ENCODE results near the gene TSSK3.

Gene TSSK3

DNA sequence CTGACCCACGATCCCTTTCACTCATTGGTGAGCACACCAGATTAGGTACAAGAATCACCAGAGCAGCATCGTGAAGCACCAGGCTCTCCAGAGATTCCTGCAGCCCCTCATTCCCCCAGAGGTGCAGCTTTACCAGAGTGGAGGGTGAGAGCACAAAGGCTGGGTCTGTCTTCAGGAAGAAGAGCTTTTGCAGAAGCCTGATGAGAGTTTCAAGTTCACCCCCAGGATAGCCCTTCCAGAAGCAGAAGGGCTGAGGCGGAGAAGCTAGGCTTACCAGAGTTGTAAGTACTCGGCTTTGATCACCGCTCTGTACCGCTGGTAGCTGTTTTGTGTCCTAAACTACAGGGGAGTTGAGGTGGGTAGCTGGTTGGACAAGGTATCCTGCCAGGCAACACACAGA, 3.1 kb downstream of the TSSK3 start:
- H3K36me3 ChIP-seq (ENCODE audit: control insufficient read depth, insufficient read depth, low read length): peaks cover 59% of the 10 kb centered on the region
- peaks cover 5% of the 10 kb centered on the region; the same call in 1 of the 2 replicates for H3K4me1 ChIP-seq (ENCODE audit: control insufficient read depth, insufficient read depth, low read length)
- H3K4me3 ChIP-seq (ENCODE audit: low read depth, low read length): no peak overlapping the region
- H3K9ac ChIP-seq (ENCODE audit: low read depth, low read length): no peak overlapping the region; the same call in 1 of the 2 replicates
- H3K27ac ChIP-seq (ENCODE audit: low read depth, low read length): no peak overlapping the region
- no peaks in the 10 kb centered on the region for H3K9me3 ChIP-seq (ENCODE audit: control insufficient read depth, insufficient read depth, low read length)
- H3K27me3 ChIP-seq (ENCODE audit: control insufficient read depth, insufficient read depth, low read length): peaks cover 10% of the 10 kb centered on the region

GRCh38 chr1:32367912-32368635, 5.7 kb downstream of the TSSK3 start:
- Histone ChIP-seq H3K4me3 (ENCODE audit: low read depth, low read length) (no peak overlapping the region), H3K9ac (ENCODE audit: low read depth, low read length) (no peak overlapping the region), H3K36me3 (ENCODE audit: control insufficient read depth, insufficient read depth, low read length) (peaks cover 78% of the 10 kb centered on the region), H3K4me1 (ENCODE audit: control insufficient read depth, insufficient read depth, low read length) (no peaks in the 10 kb centered on the region), H3K27me3 (ENCODE audit: control insufficient read depth, insufficient read depth, low read length) (no peaks in the 10 kb centered on the region), H3K27ac (ENCODE audit: low read depth, low read length) (no peak overlapping the region), H3K9me3 (ENCODE audit: control insufficient read depth, insufficient read depth, low read length) (no peaks in the 10 kb centered on the region)

DNA sequence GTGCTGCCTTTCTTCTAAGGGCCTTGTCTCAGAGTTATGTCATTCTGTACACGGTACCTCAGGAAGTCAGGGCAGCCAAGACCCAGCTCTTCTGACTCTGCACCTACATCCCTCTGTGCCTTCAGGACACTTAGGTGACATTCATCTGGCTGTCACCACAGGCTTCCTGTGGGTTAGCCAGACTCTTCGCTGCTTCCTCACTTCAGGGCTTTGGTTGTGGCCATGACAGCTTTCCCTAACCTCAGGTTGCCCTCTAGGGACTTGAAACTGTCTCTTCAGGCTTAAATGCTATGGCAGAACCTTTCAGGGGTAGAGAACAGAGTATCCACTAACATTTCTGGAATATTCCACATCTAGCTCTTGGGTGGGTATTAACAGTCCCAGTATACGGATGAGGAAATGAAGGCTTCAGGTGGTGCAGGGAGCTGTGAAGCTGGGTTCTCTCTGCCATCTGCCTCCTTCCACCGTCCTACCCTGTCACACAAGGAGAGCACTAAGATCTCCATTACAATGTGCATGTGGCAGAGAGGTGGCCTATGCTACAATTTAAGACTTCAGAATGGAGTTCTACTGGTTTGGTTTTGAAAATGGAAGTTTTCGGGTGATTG, 9.9 kb downstream of the TSSK3 start:
- Histone ChIP-seq H3K27ac (ENCODE audit: low read depth, low read length) (no peak overlapping the region), H3K36me3 (ENCODE audit: control insufficient read depth, insufficient read depth, low read length) (peaks cover 83% of the 10 kb centered on the region), H3K4me3 (ENCODE audit: low read depth, low read length) (no peak overlapping the region), H3K4me1 (ENCODE audit: control insufficient read depth, insufficient read depth, low read length) (no peaks in the 10 kb centered on the region), H3K9ac (ENCODE audit: low read depth, low read length) (no peak overlapping the region), H3K27me3 (ENCODE audit: control insufficient read depth, insufficient read depth, low read length) (no peaks in the 10 kb centered on the region), H3K9me3 (ENCODE audit: control insufficient read depth, insufficient read depth, low read length) (no peaks in the 10 kb centered on the region)

GRCh38 chr1:32373996-32374592, 11.8 kb downstream of the TSSK3 start:
- Histone ChIP-seq H3K9me3 (ENCODE audit: control insufficient read depth, insufficient read depth, low read length) (no peaks in the 10 kb centered on the region), H3K27me3 (ENCODE audit: control insufficient read depth, insufficient read depth, low read length) (no peaks in the 10 kb centered on the region), H3K4me3 (ENCODE audit: low read depth, low read length) (no peak overlapping the region), H3K9ac (ENCODE audit: low read depth, low read length) (no peak overlapping the region), H3K27ac (ENCODE audit: low read depth, low read length) (no peak overlapping the region), H3K36me3 (ENCODE audit: control insufficient read depth, insufficient read depth, low read length) (peaks cover 84% of the 10 kb centered on the region), H3K4me1 (ENCODE audit: control insufficient read depth, insufficient read depth, low read length) (no peaks in the 10 kb centered on the region)

DNA sequence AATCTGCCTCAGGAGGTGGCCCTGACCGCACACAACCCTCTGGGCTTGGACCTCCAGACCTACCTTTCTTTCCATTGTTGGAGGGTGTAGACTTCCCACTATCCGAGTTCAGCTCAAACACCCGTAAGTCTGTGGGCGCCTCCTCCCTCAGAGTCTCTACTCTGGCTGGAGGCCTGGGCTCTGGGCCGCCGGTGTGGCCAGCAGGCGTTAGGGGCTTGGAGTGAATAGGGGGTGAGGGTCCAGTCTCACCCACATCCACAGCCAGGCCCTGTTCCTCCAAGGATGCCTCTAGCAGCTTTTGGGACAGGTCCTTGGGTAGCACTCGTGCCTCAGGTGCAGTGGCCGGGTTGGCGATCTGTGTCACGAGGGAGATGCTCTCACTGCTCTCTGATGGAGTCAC, 13.9 kb downstream of the TSSK3 start:
- Histone ChIP-seq H3K9me3 (ENCODE audit: control insufficient read depth, insufficient read depth, low read length) (no peaks in the 10 kb centered on the region), H3K27ac (ENCODE audit: low read depth, low read length) (no peak overlapping the region), H3K27me3 (ENCODE audit: control insufficient read depth, insufficient read depth, low read length) (no peaks in the 10 kb centered on the region), H3K4me1 (ENCODE audit: control insufficient read depth, insufficient read depth, low read length) (no peaks in the 10 kb centered on the region), H3K36me3 (ENCODE audit: control insufficient read depth, insufficient read depth, low read length) (peaks cover 94% of the 10 kb centered on the region), H3K4me3 (ENCODE audit: low read depth, low read length) (no peak overlapping the region), H3K9ac (ENCODE audit: low read depth, low read length) (no peak overlapping the region)

DNA sequence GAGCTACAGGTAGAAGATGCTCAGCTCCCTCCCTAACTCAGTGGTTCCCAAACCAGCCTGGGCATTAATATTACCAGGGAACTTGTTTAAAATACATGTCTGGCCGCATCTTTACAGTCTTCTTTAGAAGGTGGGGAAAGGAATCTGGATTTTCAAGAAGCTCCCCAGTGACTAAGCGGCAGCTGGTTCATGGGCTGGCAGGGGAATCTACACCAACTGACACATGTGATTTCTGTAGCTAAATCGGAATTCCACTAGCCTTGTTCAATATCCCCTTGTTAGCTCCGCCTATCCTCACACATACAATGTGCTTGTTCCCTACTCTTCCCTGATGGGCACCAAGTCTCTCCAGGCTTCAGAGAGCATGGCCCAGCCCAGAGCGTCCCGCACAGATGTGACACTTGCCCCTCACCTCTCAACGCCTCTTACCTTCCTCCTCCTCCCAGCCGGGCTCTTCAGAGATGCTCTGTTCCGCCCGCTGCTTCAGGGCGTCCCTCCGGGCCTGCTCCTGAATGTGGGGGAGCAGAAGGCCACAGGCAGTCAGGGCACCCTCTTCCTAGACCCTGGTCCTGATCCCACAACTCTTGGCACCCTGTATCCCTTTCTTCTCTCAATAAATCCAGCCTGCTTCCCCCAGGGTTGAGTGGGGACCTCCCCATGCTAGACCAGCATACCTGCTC, 15.3 kb downstream of the TSSK3 start:
- peaks cover 95% of the 10 kb centered on the region for H3K36me3 ChIP-seq (ENCODE audit: control insufficient read depth, insufficient read depth, low read length)
- H3K4me3 ChIP-seq (ENCODE audit: low read depth, low read length): no peak overlapping the region
- no peaks in the 10 kb centered on the region for H3K4me1 ChIP-seq (ENCODE audit: control insufficient read depth, insufficient read depth, low read length)
- H3K9me3 ChIP-seq (ENCODE audit: control insufficient read depth, insufficient read depth, low read length): no peaks in the 10 kb centered on the region
- H3K9ac ChIP-seq (ENCODE audit: low read depth, low read length): no peak overlapping the region
- H3K27ac ChIP-seq (ENCODE audit: low read depth, low read length): no peak overlapping the region
- H3K27me3 ChIP-seq (ENCODE audit: control insufficient read depth, insufficient read depth, low read length): no peaks in the 10 kb centered on the region

- Histone ChIP-seq H3K27ac (ENCODE audit: low read depth, low read length) (no peak overlapping the region), H3K4me3 (ENCODE audit: low read depth, low read length) (no peak overlapping the region), H3K36me3 (ENCODE audit: control insufficient read depth, insufficient read depth, low read length) (peaks cover 98% of the 10 kb centered on the region), H3K4me1 (ENCODE audit: control insufficient read depth, insufficient read depth, low read length) (no peaks in the 10 kb centered on the region), H3K27me3 (ENCODE audit: control insufficient read depth, insufficient read depth, low read length) (no peaks in the 10 kb centered on the region), H3K9ac (ENCODE audit: low read depth, low read length) (no peak overlapping the region), H3K9me3 (ENCODE audit: control insufficient read depth, insufficient read depth, low read length) (no peaks in the 10 kb centered on the region)
These were observed 17.7 kb downstream of the TSSK3 start for GRCh38 chr1:32380057-32380456.

GRCh38 chr1:32386676-32387392, 24.5 kb downstream of the TSSK3 start:
- Histone ChIP-seq H3K9ac (ENCODE audit: low read depth, low read length) (no peak overlapping the region), H3K36me3 (ENCODE audit: control insufficient read depth, insufficient read depth, low read length) (peaks cover 90% of the 10 kb centered on the region), H3K27ac (ENCODE audit: low read depth, low read length) (no peak overlapping the region), H3K4me3 (ENCODE audit: low read depth, low read length) (no peak overlapping the region), H3K27me3 (ENCODE audit: control insufficient read depth, insufficient read depth, low read length) (no peaks in the 10 kb centered on the region), H3K9me3 (ENCODE audit: control insufficient read depth, insufficient read depth, low read length) (no peaks in the 10 kb centered on the region), H3K4me1 (ENCODE audit: control insufficient read depth, insufficient read depth, low read length) (no peaks in the 10 kb centered on the region)

DNA sequence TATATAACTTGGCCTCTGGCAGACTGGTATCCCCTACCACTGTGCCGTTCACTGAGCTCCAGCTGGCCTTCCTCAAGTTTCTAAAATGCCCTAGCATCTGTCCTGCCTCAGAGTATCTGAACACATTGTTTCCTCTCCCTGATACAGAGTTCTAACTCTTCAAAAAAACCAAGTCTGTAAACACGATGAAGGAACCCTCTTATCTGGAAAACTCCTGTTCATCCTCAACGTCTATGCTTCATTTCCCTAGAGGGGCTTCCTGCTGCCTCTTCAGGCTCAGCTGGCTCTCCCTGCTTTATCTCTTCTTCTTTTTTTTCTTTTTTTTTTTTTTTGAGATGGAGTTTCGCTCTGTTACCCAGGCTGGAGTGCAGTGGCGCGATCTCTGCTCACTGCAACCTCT, 26.3 kb downstream of the TSSK3 start:
- H3K27ac ChIP-seq (ENCODE audit: low read depth, low read length): no peak overlapping the region
- no peak overlapping the region for H3K4me3 ChIP-seq (ENCODE audit: low read depth, low read length)
- no peaks in the 10 kb centered on the region for H3K27me3 ChIP-seq (ENCODE audit: control insufficient read depth, insufficient read depth, low read length)
- peaks cover 83% of the 10 kb centered on the region for H3K36me3 ChIP-seq (ENCODE audit: control insufficient read depth, insufficient read depth, low read length)
- peaks cover 7% of the 10 kb centered on the region; the same call in 1 of the 2 replicates for H3K4me1 ChIP-seq (ENCODE audit: control insufficient read depth, insufficient read depth, low read length)
- no peak overlapping the region for H3K9ac ChIP-seq (ENCODE audit: low read depth, low read length)
- H3K9me3 ChIP-seq (ENCODE audit: control insufficient read depth, insufficient read depth, low read length): no peaks in the 10 kb centered on the region

DNA sequence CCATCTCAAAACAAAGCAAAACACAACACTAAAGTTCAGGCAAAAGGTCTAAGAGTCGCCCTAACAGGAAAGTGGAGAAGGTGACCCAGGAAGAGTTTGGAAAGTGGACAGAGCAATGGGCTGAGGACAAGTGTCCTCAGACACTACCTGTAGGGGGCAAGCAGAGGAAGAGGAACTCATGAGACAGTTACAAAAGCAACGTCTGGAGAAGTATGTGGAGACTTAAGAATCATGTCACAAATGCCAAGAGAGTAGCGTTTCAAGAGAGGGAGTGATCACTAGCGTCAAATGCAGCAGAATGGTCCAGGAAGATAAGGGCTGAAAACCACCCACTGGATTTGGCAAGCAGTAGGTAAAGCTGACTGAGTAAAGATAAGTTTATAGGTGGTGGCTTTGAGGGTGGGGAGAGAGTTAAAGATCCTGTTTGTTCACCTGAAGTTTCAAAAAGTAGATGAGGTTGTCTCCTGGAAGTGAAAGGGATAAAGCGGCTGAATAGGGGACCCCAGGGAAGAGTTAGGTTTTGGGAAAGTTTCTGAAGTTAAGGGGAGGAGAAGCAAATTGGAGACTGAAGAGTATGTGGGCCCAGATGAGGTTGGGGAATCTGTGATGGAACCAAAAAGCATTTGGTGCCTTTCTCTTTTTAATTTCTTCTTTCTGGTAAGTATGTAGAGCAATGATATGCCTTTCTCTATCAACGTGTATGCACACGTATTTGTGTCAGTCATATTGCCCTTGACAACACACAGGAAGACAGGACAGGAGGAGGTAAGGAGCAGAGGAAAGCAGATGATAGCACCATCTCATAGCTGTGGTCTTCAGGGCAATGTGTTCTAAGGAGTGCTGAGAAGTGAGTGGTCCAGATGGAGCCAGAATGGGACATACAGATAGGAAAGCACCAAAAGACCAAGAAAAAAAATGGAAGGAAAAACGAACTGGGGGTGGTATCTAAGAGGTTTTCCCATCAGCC, 28.8 kb downstream of the TSSK3 start:
- H3K27me3 ChIP-seq (ENCODE audit: control insufficient read depth, insufficient read depth, low read length): no peaks in the 10 kb centered on the region
- H3K9me3 ChIP-seq (ENCODE audit: control insufficient read depth, insufficient read depth, low read length): no peaks in the 10 kb centered on the region
- no peak overlapping the region for H3K9ac ChIP-seq (ENCODE audit: low read depth, low read length)
- H3K4me3 ChIP-seq (ENCODE audit: low read depth, low read length): no peak overlapping the region
- H3K27ac ChIP-seq (ENCODE audit: low read depth, low read length): no peak overlapping the region
- H3K4me1 ChIP-seq (ENCODE audit: control insufficient read depth, insufficient read depth, low read length): peaks cover 7% of the 10 kb centered on the region; the same call in 1 of the 2 replicates
- peaks cover 58% of the 10 kb centered on the region for H3K36me3 ChIP-seq (ENCODE audit: control insufficient read depth, insufficient read depth, low read length)

All from HUES48 (cell line).